Right lobe of liver (tissue), 6 donors: Measurements from ENCODE around the gene COL5A1. TPM values are rescaled to one million over a fixed set of nuclear protein-coding genes. Genes with fewer than 3 reads are reported as not detected.

Experiments
- ATAC-seq, 4 donors: fragments of 200-7000 bp; cut with Tn5 transposase; one replicate each; pipeline ENCODE4 v1.9.1; 2020; ENCODE audit warnings: mild to moderate bottlenecking in 4 of 4, moderate library complexity in 4 of 4
- DNase-seq, 3 donors: peaks; one replicate each; pipeline ENCODE4 v3.0.0-alpha.2; 2020
- H3K27ac ChIP-seq, 3 donors: fragments of 200-600 bp; one replicate each; pipeline ENCODE4 v1.8.0; 2022
- H3K27me3 ChIP-seq, 2 donors: fragments of 200-600 bp; one replicate each; pipeline ENCODE4 v1.8.0; 2022
- H3K36me3 ChIP-seq, 4 donors: fragments of 200-600 bp; sonication (generic) in 1 of 4; one replicate each; pipeline versions ENCODE4 v1.5.1 to v1.8.0; 2017 to 2022; ENCODE audit warnings: control low read depth in 1 of 4
- H3K4me1 ChIP-seq, 4 donors: fragments of 200-600 bp; sonication (generic) in 1 of 4; one replicate each; pipeline versions ENCODE4 v1.5.1 to v1.8.0; 2017 to 2022; ENCODE audit warnings: control low read depth in 1 of 4
- H3K4me3 ChIP-seq, 3 donors: fragments of 200-600 bp; one replicate each; pipeline ENCODE4 v1.8.0; 2022
- H3K9me3 ChIP-seq, 4 donors: fragments of 200-600 bp; sonication (generic) in 1 of 4; one replicate each; pipeline versions ENCODE4 v1.5.1 to v1.8.0; 2017 to 2022; ENCODE audit warnings: control low read depth in 1 of 4
- POLR2A ChIP-seq: fragments of 450-650 bp; IDR thresholded peaks from one replicate; pipeline ENCODE4 v1.6.1; 2017; ENCODE audit warnings: antibody characterized with exemption, mild to moderate bottlenecking
- WGBS: methylation state at CpG from one replicate; pipeline ENCODE4 v1.1.6; 2018; ENCODE audit warnings: low coverage, low lambda C conversion rate; ENCODE audit not compliant: insufficient coverage; ENCODE audit errors: missing lambda C conversion rate; 5-methylcytosine and 5-hydroxymethylcytosine counted together
- intact Hi-C, 2 donors: fragments of 100-400 bp; cut with DNase I; formaldehyde crosslinking; loops; one replicate each; pipeline versions ENCODE4 v1.11.2 to v1.14.1; 2022
- total RNA-seq, 6 experiments: library from RNA; depleted of rRNA in 2 of 6; stranded (reverse); fragments of >200 nt in 2 of 6; fragmentation: NEBNext Ultra II Directional in 3 of 6; extraction: Animal tissue kit (Norgen Biotek cat#: 25700) in 3 of 6; gene quantifications; one replicate each; pipeline versions ENCODE4 v1.1.0 to v1.2.4, GENCODE V29; 2016 to 2023
- TF ChIP-seq, protein P1 (sequence below), 4 donors: fragments of 200-600 bp in 3 of 4; fragments of 450-650 bp in 1 of 4; IDR thresholded peaks; one replicate each; pipeline versions ENCODE4 v1.5.1 to v1.8.0; 2016 to 2022; ENCODE audit warnings: antibody characterized with exemption in 4 of 4, mild to moderate bottlenecking in 2 of 4
- donor health status: DM: no; HTN: yes; CAD: no.
- donor health status: DM: no; HTN: no; CAD: no.
- donor health status: DM: no; HTN: no; CAD: no.
- donor health status: DM: no; HTN: yes; CAD: no.
- donor health status: DM: no; HTN: yes; CAD: no.

Gene COL5A1
- total RNA-seq, 6 experiments from 2014 or later: 1.5 to 17.0 (median 7.7) TPM

DNA sequence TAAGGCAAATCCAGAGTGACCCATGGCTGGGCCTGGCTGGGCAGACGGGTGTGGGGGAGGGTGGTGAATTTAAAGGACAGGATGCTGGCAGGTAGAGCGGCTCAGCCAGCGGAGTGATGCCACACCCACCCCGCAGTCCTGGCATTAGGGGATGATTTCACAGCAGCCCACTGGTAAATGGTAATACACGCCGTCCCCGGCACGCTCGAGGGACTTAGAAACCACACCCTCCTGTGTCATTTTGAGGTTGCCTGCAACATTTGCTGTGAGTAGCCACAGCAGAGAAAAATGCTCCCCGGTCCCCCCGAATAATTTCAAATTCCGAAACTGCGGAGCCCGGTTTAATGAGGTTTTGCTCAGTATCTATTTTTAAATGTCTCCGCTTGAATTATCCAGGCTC is 167.7 kb downstream of the COL5A1 start:
- H3K27ac ChIP-seq: no peak overlapping the region
- intact Hi-C loops: no loop called here
- WGBS: 76% methylated on average over 9 of the region's 15 CpGs
- ATAC-seq (no peak), DNase-seq (no peak)
- no peaks in the 10 kb centered on the region for H3K9me3 ChIP-seq
- no peak overlapping the region for H3K4me3 ChIP-seq
- H3K36me3 ChIP-seq: no peaks in the 10 kb centered on the region
- H3K27me3 ChIP-seq: no peaks in the 10 kb centered on the region
- no peaks in the 10 kb centered on the region for H3K4me1 ChIP-seq
- TF ChIP-seq, protein P1, sequence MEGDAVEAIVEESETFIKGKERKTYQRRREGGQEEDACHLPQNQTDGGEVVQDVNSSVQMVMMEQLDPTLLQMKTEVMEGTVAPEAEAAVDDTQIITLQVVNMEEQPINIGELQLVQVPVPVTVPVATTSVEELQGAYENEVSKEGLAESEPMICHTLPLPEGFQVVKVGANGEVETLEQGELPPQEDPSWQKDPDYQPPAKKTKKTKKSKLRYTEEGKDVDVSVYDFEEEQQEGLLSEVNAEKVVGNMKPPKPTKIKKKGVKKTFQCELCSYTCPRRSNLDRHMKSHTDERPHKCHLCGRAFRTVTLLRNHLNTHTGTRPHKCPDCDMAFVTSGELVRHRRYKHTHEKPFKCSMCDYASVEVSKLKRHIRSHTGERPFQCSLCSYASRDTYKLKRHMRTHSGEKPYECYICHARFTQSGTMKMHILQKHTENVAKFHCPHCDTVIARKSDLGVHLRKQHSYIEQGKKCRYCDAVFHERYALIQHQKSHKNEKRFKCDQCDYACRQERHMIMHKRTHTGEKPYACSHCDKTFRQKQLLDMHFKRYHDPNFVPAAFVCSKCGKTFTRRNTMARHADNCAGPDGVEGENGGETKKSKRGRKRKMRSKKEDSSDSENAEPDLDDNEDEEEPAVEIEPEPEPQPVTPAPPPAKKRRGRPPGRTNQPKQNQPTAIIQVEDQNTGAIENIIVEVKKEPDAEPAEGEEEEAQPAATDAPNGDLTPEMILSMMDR (IDR thresholded peaks at IDR 0.05): no peak
- TF ChIP-seq POLR2A: no peak

DNA sequence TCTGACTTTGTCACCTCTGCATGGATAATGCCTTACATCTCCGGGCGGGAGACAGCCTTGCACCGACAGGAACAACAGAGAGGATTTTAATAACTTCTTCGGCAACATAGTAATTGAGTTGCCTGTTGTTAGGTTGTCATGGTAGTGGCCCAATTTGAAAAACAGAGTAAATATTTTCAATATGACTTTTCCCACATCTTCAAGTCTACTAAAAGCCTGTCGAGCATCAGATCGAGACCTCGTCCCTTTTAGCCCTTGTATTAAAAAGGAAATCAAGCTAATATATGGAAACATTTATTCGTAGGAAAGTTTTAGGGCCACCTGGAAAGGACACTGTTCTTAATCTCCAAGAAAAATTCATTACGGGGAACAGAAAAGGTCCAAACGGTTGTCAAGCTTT is 168.2 kb downstream of the COL5A1 start:
- TF ChIP-seq, protein P1 (IDR thresholded peaks at IDR 0.05): no peak
- no peak for TF ChIP-seq POLR2A
- H3K27me3 ChIP-seq: no peaks in the 10 kb centered on the region
- H3K4me3 ChIP-seq: no peak overlapping the region
- no peaks in the 10 kb centered on the region for H3K4me1 ChIP-seq
- H3K36me3 ChIP-seq: no peaks in the 10 kb centered on the region
- 60% methylated on average over 10 of the region's 10 CpGs for WGBS
- ATAC-seq: no peak
- no peak overlapping the region for H3K27ac ChIP-seq
- intact Hi-C loops: no loop called here
- H3K9me3 ChIP-seq: no peaks in the 10 kb centered on the region
- DNase-seq: no peak

DNA sequence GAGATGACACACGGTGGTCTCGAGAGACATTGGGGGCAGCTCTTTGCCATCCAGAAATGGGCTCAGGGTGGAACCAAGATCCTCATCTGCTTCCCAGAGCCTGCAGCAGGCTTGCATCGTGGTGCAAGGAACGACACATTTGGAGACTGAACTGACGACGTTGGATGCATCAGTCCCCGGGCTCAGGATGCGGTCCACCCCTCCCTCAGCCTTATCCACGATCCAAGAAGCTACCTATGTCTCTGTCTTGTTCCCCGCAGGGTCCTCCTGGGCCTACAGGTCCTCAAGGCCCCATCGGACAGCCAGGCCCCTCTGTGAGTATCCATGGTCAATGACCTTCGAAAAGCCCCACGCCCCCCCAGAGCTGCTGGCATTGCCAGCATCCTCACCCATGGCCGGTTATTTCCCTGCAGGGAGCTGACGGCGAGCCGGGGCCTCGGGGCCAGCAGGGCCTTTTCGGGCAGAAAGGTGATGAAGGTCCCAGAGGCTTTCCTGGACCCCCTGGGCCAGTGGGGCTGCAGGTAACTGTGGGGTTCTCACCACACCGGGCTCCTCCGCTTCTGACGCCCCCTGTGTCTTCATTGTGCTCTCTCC is 169.6 kb downstream of the COL5A1 start:
- ATAC-seq: no peak
- H3K36me3 ChIP-seq: no peaks in the 10 kb centered on the region
- no peak for DNase-seq
- no peak for TF ChIP-seq POLR2A
- TF ChIP-seq, protein P1 (IDR thresholded peaks at IDR 0.05): no peak
- intact Hi-C loops: no loop called here
- no peaks in the 10 kb centered on the region for H3K27me3 ChIP-seq
- no peak overlapping the region for H3K4me3 ChIP-seq
- H3K9me3 ChIP-seq: no peaks in the 10 kb centered on the region
- no peaks in the 10 kb centered on the region for H3K4me1 ChIP-seq
- 50% methylated on average over 3 of the region's 22 CpGs for WGBS
- H3K27ac ChIP-seq: no peak overlapping the region

DNA sequence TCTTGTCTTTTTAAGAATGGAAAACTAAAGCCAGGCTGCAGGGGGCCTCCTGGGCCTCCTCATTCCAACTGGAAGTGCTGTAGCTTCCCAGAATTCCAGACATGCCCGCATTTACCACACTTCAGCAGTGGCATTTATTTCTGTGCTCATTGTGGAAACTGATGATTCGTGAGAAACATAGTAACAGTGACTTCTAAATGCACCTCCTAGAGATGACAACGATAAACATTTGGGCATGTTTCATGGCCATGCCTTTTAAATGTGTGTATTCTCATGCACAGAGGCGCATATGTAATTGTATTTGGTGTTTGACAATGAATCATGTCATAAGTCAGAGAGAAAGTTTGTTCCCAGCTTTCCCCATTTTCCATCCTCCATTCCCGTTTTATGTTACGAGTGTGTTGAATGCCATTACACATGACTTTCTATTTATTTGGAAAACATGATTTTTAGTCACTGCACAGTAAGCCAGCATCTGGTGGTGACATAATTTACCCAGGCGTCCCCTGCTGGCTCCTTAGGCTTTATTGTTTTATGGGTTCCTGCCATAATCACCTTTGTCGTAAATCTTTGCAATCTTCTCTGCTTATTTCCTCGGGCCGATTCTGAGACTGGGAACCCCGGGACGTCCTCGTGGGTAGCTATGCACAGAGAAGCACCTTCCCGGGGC is 170.2 kb downstream of the COL5A1 start:
- H3K4me3 ChIP-seq: no peak overlapping the region
- intact Hi-C loops: no loop called here
- TF ChIP-seq POLR2A: no peak
- TF ChIP-seq, protein P1 (IDR thresholded peaks at IDR 0.05): no peak
- WGBS: 52% methylated on average over 14 of the region's 14 CpGs
- no peaks in the 10 kb centered on the region for H3K27me3 ChIP-seq
- ATAC-seq (no peak), DNase-seq (no peak)
- H3K36me3 ChIP-seq: no peaks in the 10 kb centered on the region
- no peaks in the 10 kb centered on the region for H3K4me1 ChIP-seq
- no peak overlapping the region for H3K27ac ChIP-seq
- no peaks in the 10 kb centered on the region for H3K9me3 ChIP-seq
